HG03378 (cell line): ENCODE measurements around the gene METTL13.

Source experiments
- ATAC-seq: cut with Tn5 transposase; IDR thresholded peaks from one replicate; pipeline ENCODE4 v1.9.1; 2021; ENCODE audit warnings: mild to moderate bottlenecking, moderate library complexity; ENCODE audit not compliant: unreplicated experiment

METTL13 gene, protein sequence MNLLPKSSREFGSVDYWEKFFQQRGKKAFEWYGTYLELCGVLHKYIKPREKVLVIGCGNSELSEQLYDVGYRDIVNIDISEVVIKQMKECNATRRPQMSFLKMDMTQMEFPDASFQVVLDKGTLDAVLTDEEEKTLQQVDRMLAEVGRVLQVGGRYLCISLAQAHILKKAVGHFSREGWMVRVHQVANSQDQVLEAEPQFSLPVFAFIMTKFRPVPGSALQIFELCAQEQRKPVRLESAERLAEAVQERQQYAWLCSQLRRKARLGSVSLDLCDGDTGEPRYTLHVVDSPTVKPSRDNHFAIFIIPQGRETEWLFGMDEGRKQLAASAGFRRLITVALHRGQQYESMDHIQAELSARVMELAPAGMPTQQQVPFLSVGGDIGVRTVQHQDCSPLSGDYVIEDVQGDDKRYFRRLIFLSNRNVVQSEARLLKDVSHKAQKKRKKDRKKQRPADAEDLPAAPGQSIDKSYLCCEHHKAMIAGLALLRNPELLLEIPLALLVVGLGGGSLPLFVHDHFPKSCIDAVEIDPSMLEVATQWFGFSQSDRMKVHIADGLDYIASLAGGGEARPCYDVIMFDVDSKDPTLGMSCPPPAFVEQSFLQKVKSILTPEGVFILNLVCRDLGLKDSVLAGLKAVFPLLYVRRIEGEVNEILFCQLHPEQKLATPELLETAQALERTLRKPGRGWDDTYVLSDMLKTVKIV

DNA sequence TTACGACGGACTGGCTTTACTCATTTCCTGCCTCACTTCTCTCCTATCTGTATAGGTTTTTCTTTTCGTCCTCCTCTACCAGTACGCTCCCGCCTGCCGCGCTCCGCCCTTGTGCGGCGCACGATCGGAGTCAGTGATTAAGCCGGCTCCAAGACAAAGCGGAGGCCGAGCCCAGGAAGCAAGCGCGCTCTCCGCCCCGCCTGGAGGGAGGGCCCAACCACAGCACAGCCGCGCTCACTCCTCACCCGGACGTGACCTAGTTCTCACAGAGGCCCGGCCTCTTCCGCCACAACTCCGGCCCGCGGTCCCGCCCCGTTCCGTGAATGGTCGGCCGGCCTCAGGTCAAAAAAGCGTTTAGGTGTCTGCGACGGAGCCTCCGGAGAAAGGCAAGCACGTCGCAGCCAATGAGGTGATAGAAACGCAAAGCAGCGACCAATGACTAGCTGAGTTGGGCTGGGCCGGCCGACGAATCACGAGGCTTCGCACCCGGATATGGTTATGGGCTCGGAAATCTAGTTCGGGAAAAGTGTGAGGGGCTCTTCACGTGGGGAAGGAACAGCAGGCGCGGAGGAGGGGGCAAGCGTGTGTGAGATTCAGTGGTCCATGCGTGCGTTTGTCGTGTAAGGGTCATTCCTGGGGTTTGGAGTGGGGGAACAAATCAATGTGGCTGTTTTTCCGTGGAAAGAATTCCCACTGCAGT lies at the start of gene METTL13:
METTL13 (plus strand) TSS at position 485 of the 700 bp plus-strand sequence. CDS start 308 bp downstream, outside the sequence.
- ATAC-seq, result peak; percentile 95

DNA sequence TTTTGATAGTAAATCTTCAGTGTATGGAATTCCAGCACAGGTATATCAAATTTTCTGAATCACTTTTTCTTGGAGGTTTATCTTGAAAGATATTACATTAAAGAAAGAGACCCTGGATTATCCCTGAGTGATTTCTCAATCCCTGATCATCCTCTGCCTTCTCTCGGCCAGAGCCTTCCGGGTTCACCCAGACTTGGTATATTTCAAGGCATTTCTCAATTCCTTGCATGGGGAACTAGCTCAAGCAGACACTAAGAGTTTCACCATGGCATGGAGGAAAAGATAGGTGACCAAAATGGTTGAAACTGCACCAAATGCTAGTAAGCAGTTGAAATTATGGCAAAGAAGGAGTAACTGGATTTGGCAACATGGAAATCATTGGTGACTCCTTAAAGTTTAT lies 45.3 kb upstream of the METTL13 start:
- ATAC-seq, result no peak

DNA sequence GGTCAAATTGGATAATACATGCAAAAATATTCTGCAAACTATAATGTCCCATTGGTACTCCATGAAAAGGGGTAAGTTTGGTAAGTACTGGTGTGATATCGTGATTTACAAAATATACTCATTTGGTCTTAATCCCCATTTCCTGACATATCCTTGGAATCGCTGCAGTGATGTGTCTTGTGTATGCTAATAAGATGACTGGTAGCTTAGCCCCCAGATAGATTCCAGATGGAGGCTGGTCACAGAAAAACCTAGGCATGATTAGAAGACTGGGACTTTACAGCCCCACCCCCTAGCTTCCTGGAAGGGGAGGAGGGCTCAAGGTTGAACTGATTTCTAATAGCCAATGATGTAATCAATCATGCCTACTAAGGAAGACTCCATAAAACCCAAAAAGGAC lies 42.5 kb upstream of the METTL13 start:
- no peak for ATAC-seq

DNA sequence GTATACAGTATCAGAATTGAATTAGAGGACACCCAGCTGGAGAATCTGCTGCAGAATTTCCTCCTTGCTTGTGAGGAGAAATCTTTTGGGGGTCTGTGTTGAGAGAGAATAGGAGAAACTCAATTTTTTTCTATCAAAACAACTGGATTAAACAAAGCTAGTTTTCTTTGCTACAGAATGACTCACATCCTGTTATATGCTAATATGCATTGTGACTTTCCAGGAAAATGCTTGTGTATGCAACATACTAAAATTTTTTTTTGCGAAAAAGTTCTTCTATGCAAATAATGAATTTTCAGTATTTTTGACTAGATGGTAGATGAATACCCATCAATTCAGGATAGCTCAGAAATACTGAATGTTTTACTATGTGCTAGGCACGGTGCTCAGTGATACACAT lies 41.8 kb upstream of the METTL13 start:
- no peak for ATAC-seq

DNA sequence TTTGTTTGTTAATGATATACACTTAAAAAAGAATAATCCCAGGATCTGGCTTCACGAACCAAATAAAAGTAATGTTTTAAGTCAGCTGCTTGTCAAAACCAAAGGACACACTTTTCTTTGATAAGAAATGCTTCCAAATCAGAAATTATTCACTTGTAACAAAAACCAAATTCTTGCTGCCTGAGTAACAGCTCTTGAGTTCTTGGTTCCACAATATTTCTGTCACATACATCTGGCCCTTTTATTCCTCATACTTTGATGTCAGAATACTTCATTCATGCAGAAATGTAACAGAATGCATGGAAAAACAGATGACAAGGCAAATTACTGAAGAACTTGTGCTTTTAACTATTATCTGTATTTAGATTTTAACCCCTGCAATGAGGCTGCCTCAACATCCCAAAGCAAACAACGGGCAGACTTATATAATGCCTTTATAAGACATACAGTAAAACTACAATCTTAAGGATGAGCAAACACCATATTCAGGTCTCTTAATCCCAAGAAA lies 41.0 kb upstream of the METTL13 start:
- ATAC-seq, result no peak

DNA sequence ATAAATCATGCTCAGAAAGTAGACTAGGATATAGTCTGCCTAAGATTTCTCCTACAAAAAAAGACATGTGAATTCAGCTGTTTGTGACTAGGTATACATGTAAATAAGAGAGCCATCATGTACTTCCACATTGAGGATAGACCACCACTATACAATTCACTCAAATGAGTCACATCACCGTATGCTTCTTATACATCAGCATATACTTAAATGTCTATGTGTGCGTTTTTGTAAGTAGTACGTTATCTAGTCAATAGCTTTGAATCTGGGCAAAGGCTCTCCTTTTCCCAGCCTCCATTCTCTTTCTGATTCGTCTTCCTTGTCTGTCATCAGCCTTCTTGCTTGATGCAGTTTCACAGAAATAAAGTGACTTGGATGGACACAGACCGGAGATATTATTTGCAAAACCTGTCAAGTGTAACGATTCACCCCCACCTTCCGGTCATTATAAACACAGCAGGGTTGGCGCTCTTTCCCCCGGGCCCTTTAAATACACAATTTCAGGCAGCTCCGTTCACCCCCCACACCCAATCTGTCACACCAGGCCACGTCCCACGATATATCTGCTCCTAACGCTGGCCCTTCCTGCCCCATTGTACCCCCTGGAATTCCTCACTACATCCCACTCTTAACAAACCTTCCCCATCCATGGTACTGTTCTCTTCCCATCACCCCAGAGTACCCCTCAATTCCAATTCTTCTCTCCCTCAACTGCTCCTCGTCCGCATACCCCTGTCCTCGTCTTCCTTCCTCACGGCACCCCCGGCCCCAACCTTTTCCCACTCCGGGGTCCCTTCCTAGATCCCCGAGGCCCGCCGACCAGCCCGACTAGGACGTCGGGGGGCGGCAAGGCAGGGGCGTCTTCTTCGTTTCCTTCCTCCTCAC lies 40.2 kb upstream of the METTL13 start:
- ATAC-seq, result peak; percentile 38

DNA sequence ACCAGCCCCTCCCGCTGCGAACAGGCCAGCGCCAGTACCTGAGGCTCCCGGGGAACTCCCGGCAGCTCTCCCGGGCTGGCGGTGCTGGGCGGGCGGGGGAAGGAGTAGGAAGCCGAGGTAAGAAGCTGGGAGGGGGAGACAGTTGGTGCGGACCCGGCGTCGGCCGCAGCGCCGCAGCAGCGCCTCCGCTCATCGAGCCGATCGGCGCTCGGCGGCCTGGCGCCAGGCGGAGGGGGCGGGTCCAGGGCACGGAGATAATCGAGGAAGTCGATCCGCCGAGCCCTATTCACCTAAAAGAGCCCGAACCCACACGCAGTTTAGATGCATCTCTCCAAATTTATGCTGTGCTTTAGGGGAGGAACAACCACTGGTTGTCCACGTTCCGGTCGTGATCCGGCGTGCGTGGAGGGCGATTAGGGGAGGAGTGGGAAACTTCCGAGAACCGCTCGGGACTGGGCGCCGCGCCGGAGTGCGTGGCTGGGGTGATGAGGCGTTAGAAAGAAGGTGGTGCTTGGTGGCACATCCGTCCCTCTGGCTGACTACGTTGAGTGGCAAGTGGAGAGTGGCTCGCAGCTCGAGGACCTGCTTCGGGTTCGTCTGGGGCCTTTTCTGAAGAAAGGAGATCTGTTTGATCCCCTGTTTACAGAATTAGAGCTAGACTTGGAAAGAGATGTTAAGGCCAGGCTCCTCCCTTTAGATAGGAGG lies 39.4 kb upstream of the METTL13 start, which contains the start of gene VAMP4:
VAMP4 (minus strand) TSS at position 194 of the 705 bp plus-strand sequence. CDS start 3,651 bp downstream, outside the sequence.
- peak; percentile 92 for ATAC-seq

DNA sequence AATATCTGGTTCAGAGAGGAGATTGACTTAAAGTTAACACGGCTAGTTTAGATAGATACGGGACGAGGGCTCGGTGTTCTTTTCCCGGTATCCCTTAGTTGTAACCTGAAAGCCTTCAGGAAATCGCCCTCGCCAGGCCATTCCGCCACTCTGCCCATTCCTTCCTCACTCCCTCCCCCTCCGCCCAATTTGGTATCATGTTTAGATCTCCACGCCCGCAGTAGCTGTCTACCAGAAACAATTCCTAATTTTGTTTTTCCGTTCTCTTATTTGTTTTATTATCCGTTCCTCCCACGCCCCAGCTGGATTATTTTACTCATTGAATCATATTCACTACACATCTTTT lies 38.9 kb upstream of the METTL13 start:
- ATAC-seq, result no peak

DNA sequence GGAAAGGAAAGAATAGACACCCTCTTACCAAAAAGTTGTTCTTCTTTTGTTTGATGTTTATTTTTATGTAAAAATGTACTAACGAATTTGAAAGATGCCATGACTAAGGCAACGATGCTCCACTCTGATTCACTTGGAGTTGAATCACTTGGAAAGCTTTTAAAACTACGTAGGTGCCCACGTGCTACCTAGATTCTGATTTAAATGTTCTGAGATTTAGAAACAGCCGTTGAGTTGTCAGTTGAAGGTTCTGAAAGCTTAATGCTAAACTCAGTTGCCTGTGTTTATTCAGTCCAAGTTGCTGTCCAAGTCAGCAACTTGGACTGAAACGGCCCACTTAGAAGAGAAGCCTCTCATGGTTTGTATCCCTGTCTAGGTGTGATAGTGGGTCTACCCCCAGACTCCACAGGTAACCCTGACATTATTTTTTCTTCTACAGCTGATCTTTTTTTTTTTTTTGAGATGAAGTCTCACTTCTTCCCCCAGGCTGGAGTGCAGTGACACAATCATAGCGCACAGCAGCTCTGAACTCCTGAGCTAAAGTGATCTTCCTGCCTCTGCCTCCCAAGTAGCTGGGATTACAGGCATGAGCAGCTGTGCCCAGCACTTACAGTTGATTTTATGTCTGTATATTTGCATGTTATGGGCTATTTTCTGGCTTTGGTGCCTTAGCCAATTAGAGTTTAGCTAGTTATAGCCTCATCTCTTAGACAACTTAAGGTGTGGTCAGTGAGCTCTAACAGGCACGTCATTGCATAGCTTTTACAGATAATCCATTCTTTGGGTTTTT lies 38.2 kb upstream of the METTL13 start:
- ATAC-seq, result no peak

DNA sequence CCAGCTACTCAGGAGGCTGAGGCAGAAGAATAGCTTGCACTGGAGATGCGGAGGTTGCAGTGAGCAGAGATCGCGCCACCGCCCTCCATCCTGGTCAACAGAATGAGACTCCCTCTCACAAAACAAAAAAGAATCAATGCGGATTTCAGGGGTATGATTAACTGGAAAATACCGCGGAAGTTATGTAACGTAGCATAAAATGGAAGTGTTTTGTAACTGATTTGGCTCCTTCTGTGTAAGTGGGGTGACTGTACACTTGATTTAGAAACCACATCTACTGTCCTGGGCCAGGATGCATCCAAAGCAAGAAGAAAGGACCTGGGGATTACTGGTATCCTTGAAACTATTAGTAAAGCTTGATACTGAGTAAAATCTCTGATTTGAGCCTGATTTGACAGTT lies 36.5 kb upstream of the METTL13 start:
- ATAC-seq, result no peak

DNA sequence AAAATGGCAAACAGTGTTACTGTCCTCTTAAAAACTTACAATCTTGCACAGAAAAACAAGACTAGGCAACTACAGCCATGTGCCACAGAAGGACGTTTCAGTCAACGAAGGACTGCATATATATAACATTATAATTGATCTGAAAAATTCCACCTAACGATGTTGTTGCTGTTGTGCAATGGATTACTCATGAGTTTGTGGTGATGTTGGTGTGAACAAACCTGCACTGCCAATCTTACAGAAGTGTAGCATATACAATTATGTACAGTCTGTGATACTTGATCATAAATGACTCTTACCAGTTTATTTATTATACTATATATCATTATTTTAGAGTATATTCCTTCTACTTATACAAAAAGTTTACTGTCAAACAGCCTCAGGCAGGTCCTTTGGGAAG lies 32.8 kb upstream of the METTL13 start:
- ATAC-seq, result no peak

DNA sequence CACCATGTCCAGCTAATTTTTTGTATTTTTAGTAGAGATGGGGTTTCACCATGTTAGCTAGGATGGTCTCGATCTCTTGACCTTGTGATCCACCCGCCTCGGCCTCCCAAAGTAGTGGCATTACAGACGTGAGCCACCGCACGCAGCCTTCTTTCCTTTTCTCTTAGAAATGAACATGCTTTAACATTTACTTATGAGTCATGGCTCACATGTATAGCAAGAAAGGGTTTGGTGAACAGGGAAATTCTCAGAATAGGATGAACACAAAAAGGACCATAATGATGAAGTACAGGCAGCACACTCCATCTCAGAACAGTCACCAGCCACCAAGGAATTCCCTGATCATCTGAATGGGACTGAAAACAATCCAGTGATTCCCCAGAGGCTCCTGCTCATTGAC lies 30.2 kb upstream of the METTL13 start:
- ATAC-seq, result no peak

DNA sequence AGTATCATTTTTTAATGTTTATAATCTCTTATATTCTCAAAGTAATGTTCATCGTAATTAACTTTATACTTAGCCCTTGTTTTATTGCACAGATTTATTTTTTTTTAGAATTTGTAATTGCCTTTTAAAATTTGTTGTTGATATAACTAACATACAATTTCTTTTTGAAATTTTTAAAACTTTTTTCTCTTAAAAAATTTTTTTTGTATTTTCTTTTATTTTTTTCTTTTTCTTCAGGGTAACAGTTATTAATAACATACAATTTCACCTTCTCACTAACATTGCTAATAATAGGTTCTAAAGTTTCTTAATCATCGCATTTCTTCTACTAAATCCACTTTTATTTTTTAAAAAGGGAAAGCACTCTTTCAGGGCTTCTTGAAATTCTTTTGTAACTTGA lies 28.3 kb upstream of the METTL13 start:
- ATAC-seq, result no peak

DNA sequence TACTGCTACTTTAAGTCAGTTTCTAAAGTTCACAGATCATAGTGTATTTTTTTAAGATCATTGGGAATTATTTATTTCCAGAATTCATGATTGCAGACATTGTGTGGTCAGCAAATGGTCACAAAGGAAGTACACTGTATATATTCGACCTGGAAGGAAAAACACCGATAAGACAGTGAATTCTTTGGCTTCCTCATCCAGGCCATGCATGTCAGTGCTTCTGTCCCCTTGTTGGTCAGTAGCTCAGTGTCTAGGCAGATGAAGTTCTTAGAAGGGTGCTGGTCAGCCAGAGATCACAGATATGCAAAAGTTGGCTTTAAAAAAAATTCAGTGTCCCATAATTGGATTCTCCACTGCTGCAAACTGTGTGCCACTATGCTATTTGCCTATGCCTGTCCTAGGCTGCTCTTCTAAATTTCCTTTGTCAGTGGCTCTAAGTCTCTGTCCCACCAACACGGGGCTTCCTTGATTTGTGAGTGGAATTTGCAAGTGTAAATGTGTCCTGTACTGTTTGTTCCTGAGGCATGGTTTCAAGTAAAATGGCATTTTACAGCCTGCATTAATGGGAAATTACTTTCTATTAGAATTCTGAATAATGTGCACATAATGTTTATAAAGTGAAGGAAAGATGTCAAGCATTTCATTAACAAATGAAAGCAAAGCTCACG lies 27.6 kb upstream of the METTL13 start:
- ATAC-seq, result no peak

DNA sequence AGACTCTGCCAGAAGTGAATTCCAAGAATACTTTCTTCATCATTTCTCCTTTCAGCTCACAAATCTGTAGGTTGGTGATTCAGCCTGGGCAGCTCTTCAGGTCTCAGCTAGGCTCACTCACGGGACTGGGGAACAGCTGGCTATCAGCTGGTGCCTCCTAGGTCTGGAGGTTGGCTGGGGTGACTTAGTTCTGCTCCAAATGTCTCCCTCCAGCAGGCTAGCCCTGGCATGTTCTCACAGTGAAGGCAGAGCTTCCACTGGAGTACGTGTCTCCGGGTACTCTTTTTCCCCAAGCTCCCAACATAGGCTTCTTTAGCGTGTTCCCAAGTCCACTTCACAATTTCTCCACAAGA lies 27.1 kb upstream of the METTL13 start:
- ATAC-seq, result no peak

DNA sequence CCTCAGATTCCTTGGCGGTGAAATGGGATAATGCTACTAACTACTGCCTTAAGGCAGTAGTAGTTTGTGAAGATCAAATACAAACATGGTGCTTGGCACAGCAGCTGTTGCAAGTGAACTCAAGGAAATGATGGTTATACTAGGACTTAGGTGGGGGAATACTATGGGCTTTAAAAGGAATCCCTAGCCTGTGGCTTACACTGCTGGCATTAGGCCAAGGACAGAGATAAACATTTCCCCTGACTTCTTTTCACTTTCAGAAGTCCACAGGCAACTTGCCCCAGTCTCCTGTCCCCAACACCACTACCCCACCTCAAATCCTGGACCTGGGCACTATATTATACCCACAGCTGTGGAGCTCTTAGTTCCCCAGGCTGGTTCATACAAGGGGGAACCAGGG lies 26.5 kb upstream of the METTL13 start:
- ATAC-seq, result no peak

DNA sequence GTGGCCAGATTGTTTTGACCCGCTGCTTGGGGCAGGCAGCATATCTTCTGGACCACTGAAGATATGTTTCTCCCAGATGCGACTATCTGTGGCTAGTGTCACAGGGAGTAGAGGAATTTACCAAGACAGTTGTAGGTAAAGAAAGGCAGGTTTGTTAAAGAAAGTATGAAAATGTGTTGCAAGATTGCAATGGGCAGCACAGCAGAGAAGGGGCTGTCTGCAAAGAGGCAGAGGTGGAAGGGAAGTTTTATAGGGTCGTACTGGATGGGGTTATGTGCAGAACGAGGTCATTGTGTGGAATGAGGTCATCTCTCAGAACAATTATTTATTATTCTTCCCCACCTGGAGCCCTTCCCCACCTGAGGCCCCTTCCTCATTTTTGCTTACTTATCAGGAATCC lies 24.6 kb upstream of the METTL13 start:
- no peak for ATAC-seq

DNA sequence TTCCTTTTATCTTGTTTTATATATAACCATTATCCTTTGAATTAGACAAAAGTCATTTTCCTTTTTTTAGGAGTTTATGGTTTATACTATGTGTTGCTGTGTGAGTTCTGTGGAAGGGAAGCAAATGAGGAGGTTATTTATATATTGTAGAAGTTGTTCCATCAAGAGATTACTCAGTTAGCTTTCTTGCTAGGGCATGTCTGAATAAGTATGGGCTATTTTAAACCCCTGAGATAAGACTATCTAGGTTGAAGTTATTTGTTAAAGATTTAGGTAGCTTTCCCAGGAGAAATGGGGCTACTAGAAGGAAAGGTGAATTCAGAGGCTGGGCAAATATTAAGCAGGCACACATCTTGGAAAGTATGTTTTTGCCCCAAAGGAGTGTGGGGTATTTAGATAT lies 23.4 kb upstream of the METTL13 start:
- no peak for ATAC-seq

DNA sequence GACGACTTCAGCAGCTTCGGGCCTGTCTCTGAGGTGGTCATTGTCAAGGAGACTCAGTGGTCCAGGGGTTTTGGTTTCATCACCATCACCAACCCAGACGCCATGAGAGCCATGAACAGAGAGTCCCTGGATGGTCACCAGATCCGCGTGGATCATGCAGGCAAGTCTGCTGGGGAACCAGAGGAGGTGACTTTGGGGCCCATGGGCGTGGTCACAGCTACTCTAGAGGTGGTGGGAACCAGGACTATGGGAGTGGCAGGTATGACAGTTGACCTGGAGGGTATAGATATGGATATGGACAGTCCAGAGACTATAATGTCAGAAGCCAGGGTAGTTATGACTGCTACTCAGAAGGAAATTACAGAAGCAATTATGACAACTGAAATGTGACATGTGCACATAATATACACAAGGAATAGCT lies 19.3 kb upstream of the METTL13 start:
- no peak for ATAC-seq
